HL-60 (cell line): ENCODE data around the gene SVEP1.

Source experiments
- DNase-seq, 2 experiments: peaks; one replicate each; pipeline ENCODE4 v3.0.0-alpha.2; 2010 to 2020; ENCODE audit warnings: low read depth in 1 of 2, low spot score in 1 of 2
- H3K27ac ChIP-seq: fragments of 250-450 bp; sonication (Bioruptor Pico); replicated peaks from 2 replicates; pipeline ENCODE4 v1.5.1; 2020; ENCODE audit warnings: mild to moderate bottlenecking, moderate library complexity
- H3K27me3 ChIP-seq: fragments of 250-450 bp; sonication (Bioruptor Pico); 2 replicates; pipeline ENCODE4 v1.5.1; 2021; ENCODE audit warnings: mild to moderate bottlenecking, moderate library complexity; ENCODE audit not compliant: insufficient read depth, poor library complexity, severe bottlenecking
- H3K4me3 ChIP-seq: replicated peaks from 2 replicates; pipeline ENCODE4 v1.5.1; 2011; ENCODE audit warnings: mild to moderate bottlenecking, control low read depth, low read length; ENCODE audit not compliant: insufficient read depth
- GABPA ChIP-seq: IDR thresholded peaks from 2 replicates; pipeline ENCODE4 v1.6.1; 2012; ENCODE audit warnings: low read depth
- POLR2AphosphoS5 ChIP-seq: IDR thresholded peaks from 2 replicates; pipeline ENCODE4 v1.6.1; 2012; ENCODE audit warnings: low read depth
- SPI1 ChIP-seq: IDR thresholded peaks from 2 replicates; pipeline ENCODE4 v1.6.1; 2012; ENCODE audit warnings: low read depth, mild to moderate bottlenecking, borderline replicate concordance
- TF ChIP-seq, protein P1 (sequence below): IDR thresholded peaks from 2 replicates; pipeline ENCODE4 v1.6.1; 2012; ENCODE audit warnings: low read depth; ENCODE audit not compliant: insufficient replicate concordance
- TF ChIP-seq, protein P2 (sequence below): IDR thresholded peaks from one replicate; pipeline ENCODE4 v1.5.1; 2011; ENCODE audit warnings: low read length, control low read depth, inconsistent platforms; ENCODE audit not compliant: insufficient read depth

Gene SVEP1

DNA sequence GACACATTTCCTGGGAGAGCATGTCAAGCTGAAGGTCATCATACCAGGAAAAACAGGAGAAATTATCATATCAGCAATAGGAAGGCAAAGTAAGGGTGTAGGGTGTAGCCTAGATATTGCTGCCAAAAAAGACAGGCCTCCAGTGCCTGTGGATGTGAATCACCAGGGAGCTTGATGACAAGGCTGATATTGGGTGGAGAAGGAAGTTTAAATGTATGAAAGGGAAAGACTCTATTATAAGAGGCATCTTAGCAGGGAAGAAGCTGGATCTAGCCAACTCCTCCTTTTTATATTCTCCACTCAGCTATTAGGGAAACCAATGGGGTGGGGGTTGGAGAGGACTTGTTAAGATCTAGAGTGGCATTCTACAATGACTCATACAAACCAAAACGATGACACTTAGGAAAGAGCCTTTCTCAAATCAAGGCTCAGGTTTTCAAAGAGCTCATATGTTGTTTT is 228.5 kb downstream of the SVEP1 start:
- H3K4me3 ChIP-seq = no peak overlapping the region
- no peak for DNase-seq

DNA sequence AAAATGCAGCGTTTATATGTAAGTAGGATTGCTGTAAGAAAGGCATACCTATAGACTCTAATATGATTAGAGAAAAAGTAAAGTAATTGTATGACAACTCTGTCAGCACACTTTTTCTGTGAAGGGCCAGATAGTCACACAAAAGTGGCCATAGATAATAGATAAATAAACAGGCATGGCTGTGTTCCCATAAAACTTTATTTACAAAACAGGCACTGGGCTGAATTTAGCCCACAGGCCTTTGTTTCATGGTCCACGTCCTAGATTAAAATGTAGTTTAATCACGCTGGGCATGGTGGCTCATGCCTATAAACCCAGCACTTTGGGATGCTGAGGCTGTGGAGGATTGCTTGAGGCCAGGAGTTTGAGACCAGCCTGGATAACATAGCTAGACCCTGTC is 233.2 kb downstream of the SVEP1 start:
- no peak overlapping the region for H3K27ac ChIP-seq
- DNase-seq = no peak
- TF ChIP-seq GABPA (no peak), SPI1 (no peak), POLR2AphosphoS5 (no peak)
- TF ChIP-seq, protein P1, sequence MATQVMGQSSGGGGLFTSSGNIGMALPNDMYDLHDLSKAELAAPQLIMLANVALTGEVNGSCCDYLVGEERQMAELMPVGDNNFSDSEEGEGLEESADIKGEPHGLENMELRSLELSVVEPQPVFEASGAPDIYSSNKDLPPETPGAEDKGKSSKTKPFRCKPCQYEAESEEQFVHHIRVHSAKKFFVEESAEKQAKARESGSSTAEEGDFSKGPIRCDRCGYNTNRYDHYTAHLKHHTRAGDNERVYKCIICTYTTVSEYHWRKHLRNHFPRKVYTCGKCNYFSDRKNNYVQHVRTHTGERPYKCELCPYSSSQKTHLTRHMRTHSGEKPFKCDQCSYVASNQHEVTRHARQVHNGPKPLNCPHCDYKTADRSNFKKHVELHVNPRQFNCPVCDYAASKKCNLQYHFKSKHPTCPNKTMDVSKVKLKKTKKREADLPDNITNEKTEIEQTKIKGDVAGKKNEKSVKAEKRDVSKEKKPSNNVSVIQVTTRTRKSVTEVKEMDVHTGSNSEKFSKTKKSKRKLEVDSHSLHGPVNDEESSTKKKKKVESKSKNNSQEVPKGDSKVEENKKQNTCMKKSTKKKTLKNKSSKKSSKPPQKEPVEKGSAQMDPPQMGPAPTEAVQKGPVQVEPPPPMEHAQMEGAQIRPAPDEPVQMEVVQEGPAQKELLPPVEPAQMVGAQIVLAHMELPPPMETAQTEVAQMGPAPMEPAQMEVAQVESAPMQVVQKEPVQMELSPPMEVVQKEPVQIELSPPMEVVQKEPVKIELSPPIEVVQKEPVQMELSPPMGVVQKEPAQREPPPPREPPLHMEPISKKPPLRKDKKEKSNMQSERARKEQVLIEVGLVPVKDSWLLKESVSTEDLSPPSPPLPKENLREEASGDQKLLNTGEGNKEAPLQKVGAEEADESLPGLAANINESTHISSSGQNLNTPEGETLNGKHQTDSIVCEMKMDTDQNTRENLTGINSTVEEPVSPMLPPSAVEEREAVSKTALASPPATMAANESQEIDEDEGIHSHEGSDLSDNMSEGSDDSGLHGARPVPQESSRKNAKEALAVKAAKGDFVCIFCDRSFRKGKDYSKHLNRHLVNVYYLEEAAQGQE = no peak
- TF ChIP-seq, protein P2, sequence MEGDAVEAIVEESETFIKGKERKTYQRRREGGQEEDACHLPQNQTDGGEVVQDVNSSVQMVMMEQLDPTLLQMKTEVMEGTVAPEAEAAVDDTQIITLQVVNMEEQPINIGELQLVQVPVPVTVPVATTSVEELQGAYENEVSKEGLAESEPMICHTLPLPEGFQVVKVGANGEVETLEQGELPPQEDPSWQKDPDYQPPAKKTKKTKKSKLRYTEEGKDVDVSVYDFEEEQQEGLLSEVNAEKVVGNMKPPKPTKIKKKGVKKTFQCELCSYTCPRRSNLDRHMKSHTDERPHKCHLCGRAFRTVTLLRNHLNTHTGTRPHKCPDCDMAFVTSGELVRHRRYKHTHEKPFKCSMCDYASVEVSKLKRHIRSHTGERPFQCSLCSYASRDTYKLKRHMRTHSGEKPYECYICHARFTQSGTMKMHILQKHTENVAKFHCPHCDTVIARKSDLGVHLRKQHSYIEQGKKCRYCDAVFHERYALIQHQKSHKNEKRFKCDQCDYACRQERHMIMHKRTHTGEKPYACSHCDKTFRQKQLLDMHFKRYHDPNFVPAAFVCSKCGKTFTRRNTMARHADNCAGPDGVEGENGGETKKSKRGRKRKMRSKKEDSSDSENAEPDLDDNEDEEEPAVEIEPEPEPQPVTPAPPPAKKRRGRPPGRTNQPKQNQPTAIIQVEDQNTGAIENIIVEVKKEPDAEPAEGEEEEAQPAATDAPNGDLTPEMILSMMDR = no peak
- H3K4me3 ChIP-seq = no peak overlapping the region
- no peaks in the 10 kb centered on the region for H3K27me3 ChIP-seq

More for the DNA sequence above, 228.5 kb downstream of the SVEP1 start:
- TF ChIP-seq GABPA (no peak), POLR2AphosphoS5 (no peak), SPI1 (no peak)
- TF ChIP-seq, protein P2 = no peak
- TF ChIP-seq, protein P1 = no peak
- Histone ChIP-seq H3K27me3 (no peaks in the 10 kb centered on the region), H3K27ac (no peak overlapping the region)

DNA sequence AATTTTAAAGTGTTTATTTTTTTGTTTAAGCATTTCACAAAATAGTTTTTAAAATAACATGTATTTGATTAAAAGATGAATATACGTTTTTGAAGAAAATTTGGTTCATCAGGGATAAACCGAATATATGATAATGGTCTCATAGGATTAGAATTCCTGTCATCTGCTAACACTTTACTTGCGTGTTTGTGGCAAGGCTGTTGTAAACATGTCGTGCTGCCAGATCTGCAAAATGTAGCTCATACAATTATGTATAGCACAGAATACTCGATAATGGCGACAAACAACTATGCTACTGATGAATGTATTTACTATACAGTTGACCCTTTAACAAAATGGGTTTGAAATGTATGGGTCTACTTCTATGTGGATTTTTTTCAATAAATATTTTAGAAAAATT is 234.7 kb downstream of the SVEP1 start:
- TF ChIP-seq, protein P1 = no peak
- TF ChIP-seq SPI1 (no peak), POLR2AphosphoS5 (no peak), GABPA (no peak)
- TF ChIP-seq, protein P2 = no peak
- no peaks in the 10 kb centered on the region for H3K27me3 ChIP-seq
- no peak overlapping the region for H3K4me3 ChIP-seq
- DNase-seq = no peak
- no peak overlapping the region for H3K27ac ChIP-seq
